Measurements from ENCODE around the gene TCF20.

TCF20 gene

GRCh38 chr22:42300259-42301076 is 30.0 kb upstream of the TCF20 start:
- peak; percentile 87 for DNase-seq (ENCODE audit: low spot score)

GRCh38 chr22:42299586-42300258 is 29.3 kb upstream of the TCF20 start:
- DNase-seq (ENCODE audit: low spot score) = peak; percentile 62

DNA sequence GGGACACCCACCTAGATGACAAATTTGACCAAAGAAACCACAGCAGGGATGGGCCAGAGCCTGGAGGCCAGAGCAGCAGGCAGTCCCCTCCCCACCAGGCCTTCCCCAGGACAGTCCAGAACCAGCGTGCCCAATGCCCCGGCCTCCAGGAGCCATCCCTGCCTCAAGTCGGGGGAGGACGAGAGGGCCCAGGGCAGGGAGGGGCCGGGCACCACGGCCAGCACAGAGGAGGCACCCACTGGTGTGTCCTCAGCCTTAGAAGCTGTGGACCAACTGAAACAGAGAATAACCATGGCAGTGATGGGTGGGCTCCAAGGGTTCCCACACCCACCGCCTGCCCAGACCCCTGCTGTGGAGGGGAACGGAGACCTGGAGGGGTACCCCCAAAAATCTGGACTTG is 28.3 kb upstream of the TCF20 start:
- no peak for DNase-seq (ENCODE audit: low spot score)

- DNase-seq (ENCODE audit: low spot score) = peak; percentile 41
Measured at GRCh38 chr22:42297778-42298177, 27.3 kb upstream of the TCF20 start.

GRCh38 chr22:42296883-42297282 is 26.4 kb upstream of the TCF20 start:
- no peak for DNase-seq (ENCODE audit: low spot score)

DNA sequence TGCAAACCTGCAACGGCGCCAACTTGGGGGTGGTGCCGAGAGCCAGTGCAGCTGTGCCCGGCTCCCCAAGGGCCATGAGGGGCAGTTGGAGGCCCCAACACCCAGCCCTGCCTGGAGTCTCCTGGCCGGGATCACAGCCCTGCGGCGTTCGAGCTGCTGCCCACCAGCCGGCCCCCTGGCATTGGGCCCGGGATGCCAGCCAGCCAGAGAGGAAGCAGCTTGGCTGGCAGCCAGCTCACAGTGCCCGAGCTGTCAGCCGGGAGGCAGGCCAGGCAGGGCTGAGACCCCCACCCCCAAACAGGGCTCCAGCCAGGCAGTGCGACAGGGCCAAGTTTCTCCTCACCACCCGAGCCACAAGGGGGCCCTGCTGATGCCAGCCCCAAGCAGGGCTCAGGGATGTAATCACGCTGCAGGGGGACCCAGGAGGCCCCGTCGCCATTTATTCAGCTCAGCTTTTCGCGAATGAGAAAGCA is 26.0 kb upstream of the TCF20 start:
- peak; percentile 77 for DNase-seq (ENCODE audit: low spot score)

DNA sequence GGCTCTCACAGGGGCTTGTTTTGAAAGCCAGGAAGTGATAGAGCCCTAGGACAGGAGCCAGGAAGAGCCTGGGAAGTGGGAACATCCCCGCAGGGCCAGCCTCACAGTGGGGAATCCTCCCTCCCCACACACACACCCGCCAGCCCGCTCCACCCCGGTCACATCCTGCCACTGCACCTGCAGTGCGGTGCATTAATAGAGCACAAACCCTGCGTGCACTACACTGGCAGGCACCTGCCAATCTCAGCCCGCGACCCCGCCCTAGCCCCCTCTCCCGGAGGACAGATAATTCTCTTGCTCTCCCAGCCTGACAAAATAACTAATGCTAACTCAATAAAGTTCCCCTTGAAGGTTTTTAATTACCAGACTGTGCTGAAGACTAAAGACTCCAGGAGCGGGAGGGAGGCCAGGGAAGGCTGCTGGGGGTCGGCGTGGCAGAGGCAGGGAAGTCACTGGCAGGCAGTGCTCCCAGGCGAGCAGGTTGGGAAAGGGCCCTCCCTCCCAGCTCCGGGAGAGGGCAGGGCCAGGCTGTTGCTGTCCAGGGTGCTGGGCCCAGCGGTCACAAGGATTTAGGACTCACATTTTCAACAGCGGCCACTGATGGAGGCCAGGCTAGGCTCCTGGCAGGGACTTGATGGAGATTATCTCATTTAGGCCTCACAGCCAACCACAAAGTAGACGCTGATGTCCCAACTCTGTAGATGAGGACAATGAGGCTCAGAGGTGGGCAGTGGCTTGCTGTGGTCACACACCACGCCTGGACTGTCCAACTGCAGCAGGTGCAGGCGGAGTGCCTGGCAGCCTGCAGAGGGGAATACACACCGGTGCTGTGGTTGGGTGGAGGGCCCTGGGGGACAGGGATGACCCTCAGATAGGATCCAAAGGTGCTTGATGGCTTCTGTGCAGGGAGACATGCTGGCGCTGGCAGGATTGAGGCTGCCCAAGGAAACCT is 23.9 kb upstream of the TCF20 start:
- DNase-seq (ENCODE audit: low spot score) = peak; percentile 62

- no peak for DNase-seq (ENCODE audit: low spot score)
Measured at GRCh38 chr22:42292732-42293520, 22.5 kb upstream of the TCF20 start.

DNA sequence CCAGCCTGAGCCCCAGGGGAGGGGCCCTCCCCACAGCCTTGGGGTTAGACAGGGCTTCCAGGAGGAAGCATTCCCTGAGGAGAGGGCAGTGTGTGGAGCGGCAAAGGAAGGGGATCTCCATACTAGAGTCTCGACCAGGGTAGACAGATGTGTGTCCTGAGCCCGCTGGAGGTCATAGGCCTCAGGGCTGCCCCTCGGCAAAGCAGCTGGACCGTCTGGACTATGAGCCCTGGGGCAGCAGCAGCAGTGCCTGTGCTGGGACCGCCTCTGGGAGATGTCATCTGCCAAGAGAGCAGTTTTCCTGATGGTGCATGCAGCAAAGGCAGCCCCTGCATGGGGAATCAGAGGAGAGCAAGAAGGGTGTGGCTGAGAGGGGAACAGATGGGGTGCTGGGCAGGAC is 20.8 kb upstream of the TCF20 start:
- no peak for DNase-seq (ENCODE audit: low spot score)

GRCh38 chr22:42289671-42290541 is 19.5 kb upstream of the TCF20 start:
- no peak for DNase-seq (ENCODE audit: low spot score)

- no peak for DNase-seq (ENCODE audit: low spot score)
Measured at GRCh38 chr22:42288791-42289190, 18.3 kb upstream of the TCF20 start.

DNA sequence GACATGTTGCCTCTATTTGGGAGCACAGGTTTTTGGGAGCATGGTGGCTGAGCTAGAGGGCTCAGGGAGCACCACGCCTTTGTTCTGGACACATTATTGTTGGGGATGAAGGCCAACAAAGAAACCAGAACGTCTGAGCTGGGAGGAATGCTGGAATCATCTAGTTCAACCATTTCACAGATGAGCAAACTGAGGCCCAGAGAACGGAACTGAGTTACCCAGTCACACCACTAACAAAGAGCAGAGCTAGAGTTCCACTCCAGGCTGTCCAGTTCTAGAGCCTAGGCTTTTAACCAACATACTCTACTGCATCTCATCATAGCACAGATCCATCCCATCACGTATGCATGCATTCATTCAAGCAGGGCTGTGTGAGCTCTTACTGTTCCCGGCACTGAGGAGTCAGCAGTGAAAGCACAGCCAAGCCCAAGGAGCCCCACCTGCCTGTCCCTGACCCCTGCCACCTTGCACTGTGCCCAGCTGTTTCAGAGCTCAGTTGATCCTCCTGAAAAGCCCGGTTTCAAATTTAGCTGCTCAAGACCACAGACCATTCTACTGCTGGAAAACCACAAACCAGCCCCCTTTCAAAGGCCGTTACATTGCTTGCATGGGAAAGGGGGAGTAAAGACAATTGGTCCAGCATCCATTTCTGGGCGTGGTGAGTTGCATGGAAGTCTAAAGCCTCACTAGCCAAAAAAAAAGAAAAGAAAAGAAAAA is 16.9 kb upstream of the TCF20 start:
- no peak for DNase-seq (ENCODE audit: low spot score)

GRCh38 chr22:42286205-42286604 is 15.8 kb upstream of the TCF20 start:
- DNase-seq (ENCODE audit: low spot score) = no peak

- DNase-seq (ENCODE audit: low spot score) = no peak
Measured at GRCh38 chr22:42285604-42286003, 15.2 kb upstream of the TCF20 start.

- DNase-seq (ENCODE audit: low spot score) = no peak
Measured at GRCh38 chr22:42284643-42285181, 14.3 kb upstream of the TCF20 start.

GRCh38 chr22:42284202-42284591 is 13.7 kb upstream of the TCF20 start:
- DNase-seq (ENCODE audit: low spot score) = no peak

GRCh38 chr22:42283278-42284201 is 13.1 kb upstream of the TCF20 start:
- no peak for DNase-seq (ENCODE audit: low spot score)

GRCh38 chr22:42282943-42283277 is 12.5 kb upstream of the TCF20 start:
- no peak for DNase-seq (ENCODE audit: low spot score)
